K562 (cell line): ENCODE measurements around the gene CUL3. TPM values are rescaled to one million over a fixed set of nuclear protein-coding genes. Genes with fewer than 3 reads are reported as not detected.

ENCODE experiments used
- ATAC-seq: fragments of 200-7000 bp; cut with Tn5 transposase; 3 replicates; pipeline ENCODE4 v1.9.1; 2020; ENCODE audit warnings: moderate library complexity
- BruUV-seq: library from RNA; stranded (reverse); fragments of 400-500 nt; replicated peaks from 2 replicates; lab custom pipeline; 2021; lab: Mats Ljungman, UMichigan
- CTCF ChIA-PET: fragments of 300-600 bp; formaldehyde crosslinking; extraction: SDS; loops from one replicate; lab custom pipeline; 2021; ENCODE audit warnings: low intra/inter-chr PET ratio; lab: Yijun Ruan, JAX
- POLR2A ChIA-PET: fragments of 300-600, 350-650 bp; sonication (Branson Sonifier 250); formaldehyde crosslinking; extraction: SDS; loops from one replicate; lab custom pipeline; 2021; ENCODE audit warnings: antibody characterized with exemption, inconsistent platforms; lab: Yijun Ruan, JAX
- DNase-seq, 4 experiments: peaks; one replicate each; pipeline versions ENCODE4 v3.0.0 to v3.0.0-alpha.2; 2011 to 2018; ENCODE audit warnings: low spot score in 3 of 4, mixed read lengths in 3 of 4; ENCODE audit errors: extremely low read depth in 1 of 4
- FAIRE-seq: peaks from 2 replicates; lab custom pipeline; 2011; peaks lifted over from hg19 to GRCh38; lab: Jason Lieb, UNC
- H2AFZ ChIP-seq: 2 replicates; pipeline ENCODE4 v1.6.0; 2011; ENCODE audit warnings: low read depth, low read length, control low read depth, inconsistent platforms
- H3K27ac ChIP-seq: fragments of 200-600 bp; 3 replicates; pipeline ENCODE4 v1.8.0; 2011; ENCODE audit warnings: low read depth, mild to moderate bottlenecking, control low read depth, inconsistent platforms, low read length, moderate library complexity, mixed read lengths; ENCODE audit errors: extremely low read depth
- H3K27me3 ChIP-seq, 2 experiments: fragments of 300-600 bp in 1 of 2; 2 replicates in 1 of 2; 3 replicates in 1 of 2; pipeline versions ENCODE4 v1.6.0 to v1.8.0; 2011; ENCODE audit warnings: inconsistent platforms in 2 of 2, low read length in 2 of 2, mild to moderate bottlenecking in 1 of 2, mixed read lengths in 1 of 2, moderate library complexity in 1 of 2; ENCODE audit not compliant: control insufficient read depth in 2 of 2, insufficient read depth in 2 of 2
- H3K36me3 ChIP-seq: fragments of 300-600 bp; 3 replicates; pipeline ENCODE4 v1.8.0; 2011; ENCODE audit warnings: mild to moderate bottlenecking, low read length, inconsistent platforms; ENCODE audit not compliant: control insufficient read depth, insufficient read depth
- H3K4me1 ChIP-seq, 2 experiments: fragments of 200-600 bp in 1 of 2; replicated peaks in 1 of 2; 2 replicates in 1 of 2; 3 replicates in 1 of 2; pipeline versions ENCODE4 v1.5.1 to v1.8.0; 2011; ENCODE audit warnings: inconsistent platforms in 2 of 2, low read length in 2 of 2, mild to moderate bottlenecking in 1 of 2, mixed read lengths in 1 of 2, moderate library complexity in 1 of 2; ENCODE audit not compliant: control insufficient read depth in 2 of 2, insufficient read depth in 2 of 2
- H3K4me2 ChIP-seq: 2 replicates; pipeline ENCODE4 v1.6.1; 2011; ENCODE audit warnings: low read length, control low read depth, inconsistent platforms, mixed read lengths; ENCODE audit not compliant: insufficient read depth
- H3K4me3 ChIP-seq: fragments of 200-600 bp; sonication (generic), shearing (Covaris generic); 2 replicates; pipeline ENCODE4 v1.5.1; 2016; ENCODE audit warnings: control low read depth, inconsistent platforms
- H3K79me2 ChIP-seq: fragments of 200-600 bp; 3 replicates; pipeline ENCODE4 v1.8.0; 2011; ENCODE audit warnings: low read length, inconsistent platforms; ENCODE audit not compliant: control insufficient read depth, insufficient read depth
- H3K9ac ChIP-seq, 2 experiments: 2 replicates each; pipeline versions ENCODE4 v1.6.0 to v1.6.1; 2011; ENCODE audit warnings: low read depth in 2 of 2, low read length in 2 of 2, control low read depth in 1 of 2, inconsistent platforms in 1 of 2, mild to moderate bottlenecking in 1 of 2, mixed read lengths in 1 of 2; ENCODE audit not compliant: insufficient read depth in 1 of 2
- H3K9me1 ChIP-seq: one replicate; pipeline ENCODE4 v1.6.0; 2011; ENCODE audit warnings: inconsistent platforms, mild to moderate bottlenecking, low read length, moderate library complexity; ENCODE audit not compliant: control insufficient read depth, insufficient read depth
- H3K9me3 ChIP-seq: replicated peaks from 2 replicates; pipeline ENCODE4 v1.5.1; 2011; ENCODE audit warnings: low read depth, low read length, inconsistent platforms; ENCODE audit not compliant: control insufficient read depth, insufficient read depth
- H4K20me1 ChIP-seq: replicated peaks from 2 replicates; pipeline ENCODE4 v1.6.1; 2011; ENCODE audit warnings: low read length, inconsistent platforms, mixed read lengths; ENCODE audit not compliant: control insufficient read depth, insufficient read depth
- BRCA1 ChIP-seq, 2 experiments: fragments of 450-650 bp in 1 of 2; sonication (generic) in 1 of 2; formaldehyde crosslinking in 1 of 2; IDR thresholded peaks; 2 replicates each; pipeline versions ENCODE4 v1.5.0 to v1.6.1; 2017 to 2020; ENCODE audit warnings: mild to moderate bottlenecking in 1 of 2, missing genetic modification reagents in 1 of 2
- FOXK2 ChIP-seq, 2 experiments: fragments of 450-650 bp; IDR thresholded peaks in 1 of 2; conservative IDR thresholded peaks in 1 of 2; 2 replicates each; pipeline ENCODE4 v1.6.1; 2016; ENCODE audit warnings: low read depth in 2 of 2, mild to moderate bottlenecking in 1 of 2
- GTF2F1 ChIP-seq: IDR thresholded peaks from 2 replicates; pipeline ENCODE4 v1.6.1; 2011; ENCODE audit warnings: low read depth, low read length, improper control_type of control experiment
- MYBL2 ChIP-seq, 2 experiments: fragments of 450-650 bp in 1 of 2; sonication (generic) in 1 of 2; formaldehyde crosslinking in 1 of 2; IDR thresholded peaks; 2 replicates each; pipeline versions ENCODE4 v1.6.1 to v1.8.1; 2017 to 2022; ENCODE audit warnings: borderline replicate concordance in 1 of 2, inconsistent platforms in 1 of 2, low read depth in 1 of 2, mild to moderate bottlenecking in 1 of 2, missing genetic modification reagents in 1 of 2, moderate library complexity in 1 of 2
- NFIC ChIP-seq: fragments of 450-650 bp; IDR thresholded peaks from 2 replicates; pipeline ENCODE4 v1.6.1; 2017; ENCODE audit warnings: mild to moderate bottlenecking, inconsistent platforms
- NR2F6 ChIP-seq: fragments of 450-650 bp; formaldehyde crosslinking; IDR thresholded peaks from 2 replicates; pipeline ENCODE4 v1.4.0; 2020; ENCODE audit warnings: mild to moderate bottlenecking
- PHB ChIP-seq: fragments of 250-450 bp; sonication (Bioruptor Pico); IDR thresholded peaks from 2 replicates; pipeline ENCODE4 v1.5.0; 2021
- PTRF ChIP-seq: fragments of 450-650 bp; IDR thresholded peaks from 2 replicates; pipeline ENCODE4 v1.6.1; 2016; ENCODE audit warnings: mild to moderate bottlenecking, missing genetic modification characterization, missing compliant biosample characterization
- PURB ChIP-seq: sonication (generic); formaldehyde crosslinking; IDR thresholded peaks from 2 replicates; pipeline ENCODE4 v1.9.0; 2021; ENCODE audit warnings: low read depth, mild to moderate bottlenecking, missing genetic modification reagents
- RUNX1 ChIP-seq: sonication (generic); IDR thresholded peaks from 2 replicates; pipeline ENCODE4 v1.6.1; 2016; ENCODE audit warnings: antibody characterized with exemption, low read depth
- TSC22D4 ChIP-seq: fragments of 450-650 bp; IDR thresholded peaks from 2 replicates; pipeline ENCODE4 v1.6.1; 2016; ENCODE audit warnings: missing genetic modification characterization, missing biosample characterization, control low read depth
- ZNF282 ChIP-seq: sonication (generic); formaldehyde crosslinking; IDR thresholded peaks from 2 replicates; pipeline ENCODE4 v1.8.1; 2023; ENCODE audit warnings: missing genetic modification reagents
- whole genome bisulfite sequencing: fragments of 100-300 bp; shearing (Covaris generic); methylation state at CpG from one replicate; pipeline ENCODE4 v1.1.6; 2016; ENCODE audit warnings: low coverage, mixed read lengths; ENCODE audit not compliant: insufficient coverage; ENCODE audit errors: missing lambda C conversion rate; 5-methylcytosine and 5-hydroxymethylcytosine counted together
- in situ Hi-C: fragments of 300-500 bp; cut with MboI; formaldehyde crosslinking; loops from 4 replicates; pipeline ENCODE4 v1.15.0; 2018; ENCODE audit warnings: inconsistent platforms, mixed read lengths
- intact Hi-C: fragments of 100-400 bp; cut with micrococcal nuclease; formaldehyde crosslinking; loops from 2 replicates; pipeline ENCODE4 v1.14.2; 2022
- polyA plus RNA-seq, 8 experiments: library from polyadenylated mRNA; depleted of rRNA in 4 of 8; stranded (reverse) in 5 of 8; unstranded in 3 of 8; fragments of >200 nt; fragmentation: Nextera tagmentation in 2 of 8; fragmentation: Illumina TruSeq in 1 of 8; extraction: Ambion mirVana in 2 of 8; extraction: Trizol in 1 of 8; gene quantifications; 2 replicates each; pipeline versions ENCODE4 v1.2.1 to v1.2.3, GENCODE V29; 2011 to 2014; ENCODE audit warnings: inconsistent platforms in 1 of 8, missing spikeins in 1 of 8
- total RNA-seq, 7 experiments: library from RNA; depleted of rRNA in 6 of 7; stranded (reverse); fragments of >200 nt in 6 of 7; fragmentation: Illumina TruSeq in 2 of 7; extraction: Trizol in 2 of 7; gene quantifications; 2 replicates each; pipeline versions ENCODE4 v1.2.1 to v1.2.3, GENCODE V29; 2011 to 2021; ENCODE audit warnings: low replicate concordance in 1 of 7

Gene CUL3
- total and polyA plus RNA-seq, 9 of the 15 experiments (the other 6 are each of a cell fraction or from before 2014, with no cell fraction given) = 31.5 to 71.9 (median 56.4) TPM

- Histone ChIP-seq H3K27me3 (no peaks in the 10 kb centered on the region), H3K36me3 (no peaks in the 10 kb centered on the region), H3K79me2 (no peaks in the 10 kb centered on the region), H3K4me3 (no peak overlapping the region), H3K9ac (no peak overlapping the region), H3K4me2 (no peak overlapping the region), H2AFZ (no peak overlapping the region), H3K9me1 (no peaks in the 10 kb centered on the region), H3K9me3 (no peaks in the 10 kb centered on the region), H3K4me1 (peaks cover 4% of the 10 kb centered on the region in 2 experiments; a peak in 3 of 5 replicates), H4K20me1 (no peaks in the 10 kb centered on the region), H3K27ac (no peak overlapping the region)
- FAIRE-seq (no peak), ATAC-seq (no peak), DNase-seq (no peak)
- in situ Hi-C loops = no loop called here
- ChIA-PET CTCF (no interaction called here), POLR2A (no interaction called here)
- whole genome bisulfite sequencing = 80% methylated on average over 2 of the region's 2 CpGs
- intact Hi-C loops = no loop called here
- TF ChIP-seq NR2F6 (CRISPR knock-in tag) = no peak
- no peak for TF ChIP-seq MYBL2 (IDR thresholded peaks at IDR 0.05; ENCODE audit: low read depth)
- TF ChIP-seq MYBL2 (CRISPR knock-in tag; IDR thresholded peaks at IDR 0.05; ENCODE audit: borderline replicate concordance) = no peak
- no peak for TF ChIP-seq NFIC
- no peak for TF ChIP-seq ZNF282 (CRISPR knock-in tag)
- no peak for TF ChIP-seq FOXK2 (conservative IDR thresholded peaks at IDR 0.05 in 1 of 2, IDR thresholded peaks at IDR 0.05 in 1 of 2; ENCODE audit: low read depth in 2 of 2)
- TF ChIP-seq BRCA1 (IDR thresholded peaks at IDR 0.05) = no peak
- no peak for TF ChIP-seq BRCA1 (CRISPR knock-in tag; IDR thresholded peaks at IDR 0.05)
- no peak for TF ChIP-seq PTRF (tag)
- TF ChIP-seq RUNX1 = no peak
- TF ChIP-seq PURB (CRISPR knock-in tag) = no peak
- no peak for TF ChIP-seq GTF2F1
- no peak for TF ChIP-seq PHB (CRISPR knock-in tag)
- no peak for TF ChIP-seq TSC22D4
- BruUV-seq = no TSS peak
These were observed 11.1 kb upstream of the CUL3 start for GRCh38 chr2:224596289-224596688.
